Upper lobe of left lung (tissue), 6 donors: ENCODE measurements around the gene NFATC2. TPM values are rescaled to one million over a fixed set of nuclear protein-coding genes. Genes with fewer than 3 reads are reported as not detected.

ENCODE experiments used
- ATAC-seq, 2 donors: fragments of 200-7000 bp; cut with Tn5 transposase; one replicate each; pipeline ENCODE4 v1.9.1; 2022; ENCODE audit warnings: mild to moderate bottlenecking in 2 of 2, moderate library complexity in 2 of 2; ENCODE audit not compliant: low FRiP score in 2 of 2
- DNase-seq, 2 donors: peaks; one replicate each; pipeline ENCODE4 v3.0.0-alpha.2; 2019 to 2020
- H3K27ac ChIP-seq, 4 donors: fragments of 200-600 bp; sonication (generic); one replicate each; pipeline ENCODE4 v1.5.1; 2016 to 2019
- H3K27me3 ChIP-seq, 4 donors: fragments of 200-600 bp; sonication (generic); one replicate each; pipeline ENCODE4 v1.5.1; 2017 to 2019
- H3K36me3 ChIP-seq, 4 donors: fragments of 200-600 bp; sonication (generic); one replicate each; pipeline ENCODE4 v1.5.1; 2016 to 2019
- H3K4me1 ChIP-seq, 4 donors: fragments of 200-600 bp; sonication (generic); one replicate each; pipeline ENCODE4 v1.5.1; 2018 to 2019
- H3K4me3 ChIP-seq, 4 donors: fragments of 200-600 bp; sonication (generic); one replicate each; pipeline ENCODE4 v1.5.1; 2017 to 2019; ENCODE audit warnings: mild to moderate bottlenecking in 2 of 4, moderate library complexity in 1 of 4
- H3K9me3 ChIP-seq, 4 donors: fragments of 200-600 bp; sonication (generic); one replicate each; pipeline ENCODE4 v1.5.1; 2018 to 2019
- EP300 ChIP-seq, 4 donors: sonication (generic); formaldehyde crosslinking; IDR thresholded peaks; one replicate each; pipeline ENCODE4 v1.5.1; 2017; ENCODE audit warnings: antibody characterized with exemption in 4 of 4, control low read depth in 2 of 4
- POLR2A ChIP-seq, 4 donors: fragments of 450-650 bp; IDR thresholded peaks; one replicate each; pipeline ENCODE4 v1.5.1; 2016 to 2017; ENCODE audit warnings: antibody characterized with exemption in 4 of 4, mild to moderate bottlenecking in 2 of 4
- POLR2AphosphoS5 ChIP-seq, 2 donors: sonication (generic); formaldehyde crosslinking; IDR thresholded peaks; one replicate each; pipeline ENCODE4 v1.5.1; 2017; ENCODE audit warnings: antibody characterized with exemption in 2 of 2
- WGBS, 2 donors: methylation state at CpG; one replicate each; pipeline ENCODE4 v1.1.5; 2017 to 2018; 5-methylcytosine and 5-hydroxymethylcytosine counted together
- total RNA-seq, 6 donors: library from RNA; depleted of rRNA in 4 of 6; stranded (reverse); fragments of >200 nt in 4 of 6; gene quantifications; one replicate each; pipeline versions ENCODE4 v1.1.0 to v1.2.1, GENCODE V29; 2016 to 2021
- TF ChIP-seq, protein P1 (sequence below), 6 experiments: fragments of 450-650 bp in 4 of 6; fragments of 200-600 bp in 2 of 6; sonication (generic) in 2 of 6; IDR thresholded peaks; one replicate each; pipeline ENCODE4 v1.5.1; 2016 to 2019; ENCODE audit warnings: antibody characterized with exemption in 6 of 6
- donor health status: DM: no; HTN: no; CAD: no; lungs with moderate emphysema.
- donor health status: DM: no; HTN: yes; CAD: no; lungs with severe emphysema.

The NFATC2 gene
- total RNA-seq, 6 donors from 2014 or later, result 5.1 to 28.1 (median 7.6) TPM

- 85 to 88% methylated on average over 13 of the region's 13 CpGs for WGBS, 2 donors
- no peak overlapping the region for H3K4me3 ChIP-seq
- no peaks in the 10 kb centered on the region for H3K36me3 ChIP-seq
- no peak for DNase-seq
- no peak for ATAC-seq
- H3K9me3 ChIP-seq, result no peaks in the 10 kb centered on the region
- H3K4me1 ChIP-seq, result peaks cover 5 to 15% (median 12%) of the 10 kb centered on the region in 4 donors
- H3K27ac ChIP-seq, result no peak overlapping the region
- H3K27me3 ChIP-seq, result no peaks in the 10 kb centered on the region
- TF ChIP-seq EP300 (IDR thresholded peaks at IDR 0.05) (no peak), POLR2AphosphoS5 (IDR thresholded peaks at IDR 0.05) (no peak), POLR2A (IDR thresholded peaks at IDR 0.05) (no peak)
- TF ChIP-seq, protein P1, sequence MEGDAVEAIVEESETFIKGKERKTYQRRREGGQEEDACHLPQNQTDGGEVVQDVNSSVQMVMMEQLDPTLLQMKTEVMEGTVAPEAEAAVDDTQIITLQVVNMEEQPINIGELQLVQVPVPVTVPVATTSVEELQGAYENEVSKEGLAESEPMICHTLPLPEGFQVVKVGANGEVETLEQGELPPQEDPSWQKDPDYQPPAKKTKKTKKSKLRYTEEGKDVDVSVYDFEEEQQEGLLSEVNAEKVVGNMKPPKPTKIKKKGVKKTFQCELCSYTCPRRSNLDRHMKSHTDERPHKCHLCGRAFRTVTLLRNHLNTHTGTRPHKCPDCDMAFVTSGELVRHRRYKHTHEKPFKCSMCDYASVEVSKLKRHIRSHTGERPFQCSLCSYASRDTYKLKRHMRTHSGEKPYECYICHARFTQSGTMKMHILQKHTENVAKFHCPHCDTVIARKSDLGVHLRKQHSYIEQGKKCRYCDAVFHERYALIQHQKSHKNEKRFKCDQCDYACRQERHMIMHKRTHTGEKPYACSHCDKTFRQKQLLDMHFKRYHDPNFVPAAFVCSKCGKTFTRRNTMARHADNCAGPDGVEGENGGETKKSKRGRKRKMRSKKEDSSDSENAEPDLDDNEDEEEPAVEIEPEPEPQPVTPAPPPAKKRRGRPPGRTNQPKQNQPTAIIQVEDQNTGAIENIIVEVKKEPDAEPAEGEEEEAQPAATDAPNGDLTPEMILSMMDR (IDR thresholded peaks at IDR 0.05), result no peak
Measured at GRCh38 chr20:51460569-51461265, 81.8 kb downstream of the NFATC2 start.

GRCh38 chr20:51460163-51460562, 82.4 kb downstream of the NFATC2 start:
- H3K9me3 ChIP-seq, result no peaks in the 10 kb centered on the region
- no peak overlapping the region for H3K27ac ChIP-seq
- H3K4me1 ChIP-seq, result peaks cover 5 to 15% (median 12%) of the 10 kb centered on the region in 4 donors
- H3K27me3 ChIP-seq, result no peaks in the 10 kb centered on the region
- no peak overlapping the region for H3K4me3 ChIP-seq
- H3K36me3 ChIP-seq, result no peaks in the 10 kb centered on the region
- ATAC-seq, result no peak
- TF ChIP-seq, protein P1 (IDR thresholded peaks at IDR 0.05), result no peak
- TF ChIP-seq EP300 (IDR thresholded peaks at IDR 0.05) (no peak), POLR2A (IDR thresholded peaks at IDR 0.05) (no peak), POLR2AphosphoS5 (IDR thresholded peaks at IDR 0.05) (no peak)
- DNase-seq, result no peak
- 91 to 97% methylated on average over 3 of the region's 3 CpGs for WGBS, 2 donors

- no peak for TF ChIP-seq POLR2A (IDR thresholded peaks at IDR 0.05)
- TF ChIP-seq, protein P1 (IDR thresholded peaks at IDR 0.05), result no peak
- no peak for TF ChIP-seq EP300 (IDR thresholded peaks at IDR 0.05)
- TF ChIP-seq POLR2AphosphoS5 (IDR thresholded peaks at IDR 0.05), result no peak
- ATAC-seq (no peak), DNase-seq (no peak)
- 95 to 99% methylated on average over 13 of the region's 13 CpGs for WGBS, 2 donors
- Histone ChIP-seq H3K27ac (no peak overlapping the region), H3K9me3 (no peaks in the 10 kb centered on the region), H3K4me3 (no peak overlapping the region), H3K4me1 (peaks cover 5 to 15% (median 12%) of the 10 kb centered on the region in 4 donors), H3K36me3 (no peaks in the 10 kb centered on the region), H3K27me3 (no peaks in the 10 kb centered on the region)
Measured at GRCh38 chr20:51458751-51459439, 83.6 kb downstream of the NFATC2 start.

- DNase-seq, result no peak
- H3K4me3 ChIP-seq, result no peak overlapping the region
- no peak for ATAC-seq
- WGBS, 2 donors, result 77 to 85% methylated on average over 3 of the region's 3 CpGs
- TF ChIP-seq EP300 (IDR thresholded peaks at IDR 0.05), result no peak
- no peak for TF ChIP-seq POLR2A (IDR thresholded peaks at IDR 0.05)
- no peak for TF ChIP-seq POLR2AphosphoS5 (IDR thresholded peaks at IDR 0.05)
- TF ChIP-seq, protein P1 (IDR thresholded peaks at IDR 0.05), result no peak
- H3K4me1 ChIP-seq, result peaks cover 5 to 15% (median 12%) of the 10 kb centered on the region in 4 donors
- no peak overlapping the region for H3K27ac ChIP-seq
- H3K36me3 ChIP-seq, result peaks cover 0 to 4% (median 0%) of the 10 kb centered on the region in 4 donors
- no peaks in the 10 kb centered on the region for H3K9me3 ChIP-seq
- H3K27me3 ChIP-seq, result no peaks in the 10 kb centered on the region
Measured at GRCh38 chr20:51457533-51457932, 85.0 kb downstream of the NFATC2 start.
